HL-60/S4 (cell line): ENCODE data around the gene PQBP1.
"Not testable (repeated sequence)": the region's sequence is repeated elsewhere in the genome, so short reads cannot be mapped to it uniquely, and the experiment has no call there.

Experiments
- in situ Hi-C: fragments of 300-500 bp; cut with MboI; formaldehyde crosslinking; loops from 2 replicates; pipeline ENCODE4 v1.14.3; 2022; ENCODE audit warnings: low sequenced_read_pairs

Gene PQBP1, protein sequence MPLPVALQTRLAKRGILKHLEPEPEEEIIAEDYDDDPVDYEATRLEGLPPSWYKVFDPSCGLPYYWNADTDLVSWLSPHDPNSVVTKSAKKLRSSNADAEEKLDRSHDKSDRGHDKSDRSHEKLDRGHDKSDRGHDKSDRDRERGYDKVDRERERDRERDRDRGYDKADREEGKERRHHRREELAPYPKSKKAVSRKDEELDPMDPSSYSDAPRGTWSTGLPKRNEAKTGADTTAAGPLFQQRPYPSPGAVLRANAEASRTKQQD

DNA sequence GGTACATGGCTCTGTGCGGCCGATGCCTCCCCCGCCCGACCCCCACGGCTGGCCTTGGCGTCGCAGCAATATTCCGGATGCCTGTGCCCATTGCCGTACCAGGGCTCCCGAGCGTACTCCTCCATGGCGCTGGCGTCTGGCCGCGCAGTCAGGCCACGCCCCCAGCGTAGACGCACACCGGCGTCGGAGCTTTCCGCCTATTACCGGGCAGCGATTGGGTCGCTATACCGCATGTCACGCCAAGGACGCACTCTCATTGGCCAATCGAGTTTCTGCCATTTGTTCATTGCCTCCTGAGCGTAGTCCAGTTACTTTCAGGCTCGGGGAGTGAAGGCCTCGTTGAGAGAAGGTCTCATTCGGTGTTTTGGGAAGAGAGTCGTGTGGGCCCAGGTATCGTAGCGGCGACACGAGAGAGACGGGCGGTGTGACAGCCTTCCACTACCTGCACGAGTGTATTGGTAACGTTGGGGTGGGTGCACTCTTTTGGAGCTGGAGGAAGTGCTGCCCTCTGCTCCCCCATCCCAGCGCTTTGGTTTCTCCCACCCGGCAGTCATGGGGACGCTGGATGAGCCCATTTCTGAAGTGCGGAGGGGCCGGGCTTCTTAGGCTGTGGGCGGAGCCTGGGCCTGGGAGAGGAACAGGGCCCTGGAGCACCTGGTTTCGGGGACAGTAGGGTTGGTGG is at the start of gene PQBP1, which contains the start of gene TIMM17B:
TSS of gene PQBP1 (plus strand) at position 306 of the 682 bp plus-strand sequence. CDS start 580 bp downstream, outside the sequence.
TSS of gene TIMM17B (minus strand) at position 144 of the 682 bp plus-strand sequence. CDS start at position 125, 19 bp downstream.
- in situ Hi-C loops: no loop called here

DNA sequence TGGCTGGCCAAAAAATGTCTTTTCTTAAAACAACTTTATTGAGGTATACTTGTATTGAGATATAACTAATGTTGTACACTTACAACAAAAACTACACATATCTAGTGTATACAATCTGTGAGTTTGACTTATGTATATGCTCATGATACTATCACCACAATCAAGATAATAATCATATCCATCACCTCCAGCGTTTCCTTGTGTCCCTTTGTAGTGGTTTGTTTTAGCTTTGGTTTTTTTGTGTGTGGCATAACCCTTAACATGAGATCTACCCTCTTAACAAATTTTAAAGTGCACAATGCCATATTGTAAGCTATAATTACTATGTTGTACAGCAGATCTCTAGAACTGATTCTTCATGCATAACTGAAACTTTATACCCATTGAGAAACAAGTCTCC is 48.9 kb upstream of the PQBP1 start:
- in situ Hi-C loops: no loop called here

DNA sequence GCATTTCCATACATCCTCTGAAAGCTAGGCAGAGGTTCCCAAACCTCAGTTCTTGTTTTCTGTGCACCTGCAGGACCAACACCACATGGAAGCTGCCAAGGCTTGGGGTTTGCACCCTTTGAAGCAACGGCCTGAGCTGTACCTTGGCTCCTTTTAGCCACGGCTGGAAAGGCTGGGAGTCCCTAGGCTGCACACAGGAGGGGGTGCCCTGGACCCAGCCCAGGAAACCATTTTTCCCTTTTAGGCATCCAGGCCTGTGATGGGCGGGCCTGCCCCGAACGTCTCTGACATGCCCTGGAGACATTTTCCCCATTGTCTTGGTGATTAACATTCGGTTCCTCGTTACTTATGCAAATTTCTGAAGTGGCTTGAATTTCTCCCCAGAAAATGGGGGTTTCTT is 44.9 kb upstream of the PQBP1 start:
- in situ Hi-C loops: no loop called here

DNA sequence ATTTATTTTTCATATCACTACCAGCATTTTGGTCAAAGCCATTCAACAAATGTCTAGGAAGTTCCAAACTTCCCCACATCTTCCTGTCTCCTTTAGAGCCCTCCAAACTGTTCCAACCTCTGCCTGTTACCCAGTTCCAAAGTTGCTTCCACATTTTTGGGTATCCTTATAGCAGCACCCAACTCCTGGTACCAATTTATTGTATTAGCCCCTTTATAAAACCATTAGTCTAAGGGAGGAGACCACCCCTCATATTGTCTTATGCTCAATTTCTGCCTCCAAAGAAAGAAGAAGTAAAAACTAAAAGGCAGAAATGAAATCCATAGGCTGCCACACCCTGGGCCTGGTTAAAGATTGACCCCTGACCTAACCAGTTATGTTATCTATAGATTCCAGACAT is 44.2 kb upstream of the PQBP1 start:
- in situ Hi-C loops: not testable (repeated sequence)

DNA sequence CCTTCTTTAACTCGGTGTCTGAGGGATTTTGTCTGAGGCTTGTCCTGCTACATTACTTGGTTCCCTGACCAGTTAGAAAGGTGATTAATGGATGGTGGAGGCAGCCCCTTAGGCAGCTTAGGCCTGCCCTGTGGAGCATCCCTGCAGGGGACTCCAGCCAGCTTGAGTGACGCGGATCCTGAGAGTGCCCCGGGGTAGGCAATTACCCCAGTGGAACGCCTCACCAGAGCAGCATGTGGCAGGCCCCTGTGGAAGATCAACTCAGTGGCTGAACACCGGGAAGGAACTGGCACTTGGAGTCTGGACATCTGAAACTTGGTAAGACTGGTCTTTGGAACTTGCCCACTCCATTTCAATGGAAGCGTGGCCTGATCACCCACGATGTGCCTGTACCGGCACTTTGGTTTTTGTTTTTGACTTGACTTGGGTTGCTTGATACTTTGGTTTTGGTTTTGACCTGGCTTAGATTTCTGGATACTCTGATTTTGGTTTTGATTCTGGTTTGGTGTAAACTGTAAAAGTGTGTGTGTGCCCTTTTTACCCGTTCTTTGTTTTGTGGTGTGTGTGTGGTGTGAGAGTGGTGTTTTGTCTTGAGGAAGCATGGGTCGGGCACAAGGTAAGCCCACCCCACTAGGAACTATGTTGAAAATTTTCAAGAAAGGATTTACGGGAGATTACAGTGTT is 43.5 kb upstream of the PQBP1 start:
- in situ Hi-C loops: not testable (repeated sequence)

DNA sequence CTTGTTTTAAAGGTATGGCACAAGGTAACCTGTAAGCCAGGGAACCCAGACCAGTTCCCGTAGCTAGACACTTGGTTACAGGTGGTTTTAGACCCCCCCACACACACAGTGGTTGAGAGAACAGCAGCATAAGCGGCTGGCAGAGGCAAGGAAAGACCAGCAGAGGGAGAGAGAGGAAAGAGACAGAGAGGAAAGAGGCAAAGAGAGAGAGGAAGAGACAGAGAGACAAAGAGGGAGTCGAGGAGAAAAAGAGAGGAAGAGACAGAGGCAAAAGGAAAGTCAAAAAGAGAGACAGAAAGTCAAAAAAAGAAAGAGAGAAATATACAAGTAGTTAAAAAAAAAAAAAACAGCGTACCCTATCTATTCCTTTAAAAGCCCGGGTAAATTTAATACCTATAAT is 42.8 kb upstream of the PQBP1 start:
- in situ Hi-C loops: no loop called here

DNA sequence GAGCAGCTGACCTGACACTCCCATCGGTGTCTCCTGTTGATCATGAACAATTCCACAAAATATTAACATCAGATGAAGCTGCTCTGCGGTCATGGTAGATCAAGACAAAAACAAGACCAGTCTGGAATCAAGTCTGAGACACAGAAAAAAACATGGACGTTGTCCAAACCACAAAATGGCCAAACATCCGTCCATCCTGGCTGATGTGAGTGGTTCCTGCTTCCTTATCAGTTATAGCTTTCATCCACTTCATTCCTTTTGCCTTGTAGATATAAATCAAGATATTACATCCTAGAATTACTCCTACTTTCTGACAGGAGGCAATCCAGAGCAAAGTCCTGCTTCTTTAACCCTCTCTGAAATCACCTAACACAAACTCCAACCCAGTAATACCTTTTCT is 33.5 kb upstream of the PQBP1 start:
- in situ Hi-C loops: no loop called here

DNA sequence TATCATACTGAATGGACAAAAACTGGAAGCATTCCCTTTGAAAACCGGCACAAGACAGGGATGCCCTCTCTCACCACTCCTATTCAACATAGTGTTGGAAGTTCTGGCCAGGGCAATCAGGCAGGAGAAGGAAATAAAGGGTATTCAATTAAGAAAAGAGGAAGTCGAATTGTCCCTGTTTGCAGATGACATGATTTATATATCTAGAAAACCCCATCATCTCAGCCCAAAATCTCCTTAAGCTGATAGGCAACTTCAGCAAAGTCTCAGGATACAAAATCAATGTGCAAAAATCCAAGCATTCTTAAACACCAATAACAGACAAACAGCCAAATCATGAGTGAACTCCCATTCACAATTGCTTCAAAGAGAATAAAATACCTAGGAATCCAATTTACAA is 25.7 kb upstream of the PQBP1 start:
- in situ Hi-C loops: not testable (repeated sequence)

DNA sequence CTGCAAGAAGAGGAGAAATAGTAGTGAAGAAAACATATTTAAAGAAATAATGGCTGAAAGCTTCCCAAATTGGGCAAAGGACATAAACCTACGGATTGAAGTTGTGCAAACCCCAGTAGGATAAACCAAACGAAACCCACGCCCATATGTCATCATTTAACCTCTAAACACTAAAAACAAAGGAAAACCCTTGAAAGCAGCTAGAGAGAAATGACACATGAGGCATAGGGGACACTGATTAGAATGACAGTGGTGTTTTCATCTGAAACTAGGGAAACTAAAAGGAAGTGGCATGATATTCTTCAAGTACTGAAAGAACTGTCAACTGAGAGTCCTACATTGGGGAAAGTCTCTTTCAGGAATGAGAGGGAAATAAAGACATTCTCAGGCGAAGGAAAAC is 20.8 kb upstream of the PQBP1 start:
- in situ Hi-C loops: not testable (repeated sequence)

DNA sequence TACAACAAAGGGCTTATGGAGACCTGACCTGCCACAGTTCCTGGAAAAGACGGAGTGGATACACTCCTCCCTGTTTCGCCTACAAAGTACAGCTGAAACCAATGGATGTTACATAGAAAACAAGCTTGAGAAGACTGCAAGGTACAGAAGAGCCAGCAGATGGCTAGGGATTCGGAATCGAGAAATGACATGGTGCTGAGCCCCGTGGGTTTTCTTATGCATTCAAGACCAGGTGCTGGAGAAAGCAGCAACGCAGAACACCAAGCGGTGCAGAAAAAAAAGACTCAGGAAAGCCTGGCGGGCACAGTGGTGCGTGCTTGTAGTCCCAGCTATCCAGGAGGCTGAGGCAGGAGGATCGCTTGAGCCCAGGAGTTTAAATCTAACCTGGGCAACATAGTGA is 14.0 kb upstream of the PQBP1 start:
- in situ Hi-C loops: no loop called here

DNA sequence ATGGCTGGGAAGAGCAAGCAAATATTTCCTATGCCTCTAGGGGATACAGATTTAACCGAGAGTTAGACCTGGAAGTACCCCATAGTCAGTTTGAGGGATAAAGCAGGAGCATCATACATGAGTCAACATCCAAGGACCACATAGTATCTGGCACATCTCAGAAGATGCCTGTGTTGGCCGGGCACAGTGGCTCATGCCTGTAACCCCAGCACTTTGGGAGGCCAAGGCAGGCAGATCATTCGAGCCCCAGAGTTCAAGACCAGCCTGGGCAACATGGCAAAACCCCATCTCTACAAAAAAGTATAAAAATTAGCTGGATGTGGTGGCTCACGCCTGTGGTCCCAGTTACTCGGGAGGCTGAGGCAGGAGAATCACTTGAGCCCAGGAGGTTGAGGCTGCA is 11.1 kb upstream of the PQBP1 start:
- in situ Hi-C loops: not testable (repeated sequence)

DNA sequence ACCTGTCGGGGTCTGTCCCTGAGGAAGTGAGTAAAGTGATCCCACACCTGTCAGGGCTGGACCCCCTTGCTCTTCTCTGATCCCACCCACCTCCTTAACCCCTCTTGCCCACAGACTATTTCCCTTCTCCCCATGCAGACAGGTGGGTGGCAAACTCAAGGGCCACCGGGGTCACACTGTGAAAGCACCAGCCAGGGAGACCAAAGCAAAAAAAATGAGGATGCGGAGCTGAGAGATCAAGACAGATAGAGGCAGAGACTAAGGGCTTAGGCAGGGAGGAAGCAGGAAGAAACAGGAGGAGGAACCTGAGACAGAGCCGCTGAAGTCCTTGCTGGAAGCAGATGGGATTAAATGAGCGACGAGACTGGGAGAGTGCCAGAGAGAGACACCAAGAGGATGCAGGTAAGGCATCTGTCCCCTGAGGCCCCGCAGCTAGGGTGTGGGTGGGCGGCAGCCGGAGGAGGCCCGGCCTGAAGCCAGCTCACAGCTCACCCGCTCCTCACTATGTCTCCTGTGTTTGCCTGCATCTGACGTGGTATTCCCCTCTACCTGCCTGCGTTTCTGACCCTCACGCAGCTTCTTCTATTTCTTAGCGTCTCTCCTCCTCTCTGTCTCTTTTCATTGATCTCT is 7.3 kb upstream of the PQBP1 start:
- in situ Hi-C loops: no loop called here

DNA sequence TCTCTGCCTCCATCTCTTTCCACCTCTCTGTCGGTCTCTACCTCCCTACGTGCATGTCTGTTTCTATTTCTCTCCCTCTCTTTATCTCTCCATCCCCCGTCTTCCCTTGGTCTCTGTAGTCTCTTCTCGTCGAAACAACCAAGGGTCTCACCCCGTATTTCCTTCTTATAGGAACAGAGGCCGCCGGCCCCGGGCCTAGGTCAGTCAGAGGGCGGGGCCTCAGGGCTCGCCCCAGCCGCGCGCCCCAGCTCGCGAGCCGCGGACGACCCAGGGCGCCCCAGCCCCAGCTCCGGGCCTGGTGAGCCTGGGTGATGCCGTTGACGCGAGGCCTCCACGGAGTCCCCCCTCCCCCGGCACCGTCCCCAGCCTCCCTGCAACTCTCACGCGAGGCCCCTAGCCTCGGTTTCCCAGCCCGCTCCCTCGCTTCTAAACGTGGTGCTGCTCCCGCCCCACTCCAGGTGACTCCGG is 6.8 kb upstream of the PQBP1 start:
- in situ Hi-C loops: no loop called here

DNA sequence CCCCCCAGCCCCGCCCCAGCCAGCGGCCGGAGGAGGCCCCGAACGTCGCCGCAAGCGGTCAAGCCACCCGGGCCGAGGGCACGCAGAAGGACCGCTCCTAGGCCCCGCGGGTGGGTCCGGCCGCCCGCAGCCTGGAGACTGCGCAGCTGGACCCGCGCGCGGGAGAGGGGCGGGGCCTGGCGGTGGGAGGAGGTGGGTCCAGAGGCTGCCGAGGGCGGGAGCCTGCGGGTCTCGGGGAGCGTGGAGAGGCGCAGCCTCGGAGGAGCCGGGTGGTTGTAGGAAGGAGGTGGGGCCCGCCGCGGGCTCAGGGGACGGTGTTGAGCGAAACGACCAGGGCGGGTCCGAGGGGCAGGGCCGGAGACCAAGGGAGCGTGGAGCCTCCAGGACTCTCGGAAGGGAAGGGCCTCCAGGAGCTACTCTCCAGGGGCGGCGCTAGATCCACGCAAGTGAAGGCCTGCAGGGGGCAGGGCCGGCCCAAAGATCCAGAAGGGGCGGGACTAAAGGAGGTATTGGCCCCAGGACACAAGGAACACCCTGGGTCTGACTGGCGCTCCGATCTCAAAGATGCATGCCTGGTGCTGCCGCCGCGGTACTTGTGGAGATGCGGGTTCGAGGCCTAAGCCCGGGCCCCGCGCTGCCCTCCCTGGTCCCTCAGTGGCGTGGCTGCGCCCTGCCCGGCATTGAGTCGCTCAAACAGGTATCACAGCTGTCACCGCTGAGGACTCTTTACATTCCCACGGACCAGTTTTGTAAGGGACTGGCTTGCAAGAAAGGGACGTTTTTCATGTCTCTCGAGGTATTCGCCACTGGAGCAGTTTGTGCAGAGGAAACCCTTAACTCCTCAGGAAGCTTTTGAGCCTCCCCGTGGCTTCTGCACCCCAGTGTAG is 6.1 kb upstream of the PQBP1 start:
- in situ Hi-C loops: no loop called here

DNA sequence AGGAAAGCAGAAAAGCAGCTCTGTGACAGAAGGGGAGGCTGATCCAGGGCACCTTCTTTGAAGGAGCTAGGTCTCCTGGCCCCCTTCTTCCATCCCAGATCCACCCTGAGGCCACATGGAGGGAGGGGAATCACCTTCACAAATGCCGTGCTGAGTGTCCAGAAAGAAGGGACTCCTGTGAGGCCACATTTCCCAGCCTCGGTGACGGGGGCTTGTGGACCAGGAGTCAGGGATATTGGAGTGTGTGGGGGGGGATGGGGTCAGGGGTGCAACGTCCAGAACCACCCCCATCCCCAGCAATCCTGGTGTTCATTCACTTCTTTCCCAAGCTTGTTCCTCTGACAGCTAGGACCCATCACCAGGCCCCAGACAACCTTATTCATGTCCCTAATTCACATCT is 4.8 kb upstream of the PQBP1 start:
- in situ Hi-C loops: no loop called here

DNA sequence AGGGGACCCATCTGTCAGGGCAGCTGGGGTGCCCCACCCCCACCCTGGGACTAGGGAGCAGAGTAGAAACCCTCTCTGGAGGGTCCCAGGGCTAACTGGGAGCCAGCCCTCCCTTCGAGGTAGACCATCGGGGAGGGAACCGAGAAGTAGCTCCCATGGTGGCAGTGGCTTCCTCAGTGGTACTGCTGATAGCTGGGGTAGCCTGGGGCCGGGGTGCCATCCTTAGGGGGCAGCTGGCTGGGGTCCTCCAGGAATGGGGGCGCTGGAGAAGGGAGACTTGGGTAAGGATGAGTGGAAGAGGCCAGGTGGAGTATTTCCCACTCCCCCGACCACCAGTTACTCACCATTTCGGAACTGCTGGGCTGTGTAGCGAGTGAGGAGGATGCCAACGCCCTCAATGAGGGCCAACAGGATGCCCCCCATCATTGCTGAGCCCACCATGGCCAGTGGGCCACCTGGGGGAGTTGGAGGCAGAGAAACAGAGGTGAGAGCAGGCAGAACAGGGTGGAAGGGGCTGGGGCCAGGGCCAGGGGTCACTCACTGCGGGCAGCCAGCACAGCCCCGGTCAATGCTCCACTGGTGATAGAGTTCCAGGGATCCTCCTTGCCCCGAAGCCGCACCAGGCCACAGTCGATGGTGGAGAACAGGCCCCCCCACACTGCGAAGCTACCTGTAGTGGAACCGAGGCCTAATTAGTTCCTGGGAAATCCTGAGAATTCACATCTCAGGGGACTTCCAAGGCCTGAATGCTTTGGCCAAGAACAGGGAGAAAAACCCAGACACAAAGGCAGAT is 4.0 kb upstream of the PQBP1 start:
- in situ Hi-C loops: no loop called here

DNA sequence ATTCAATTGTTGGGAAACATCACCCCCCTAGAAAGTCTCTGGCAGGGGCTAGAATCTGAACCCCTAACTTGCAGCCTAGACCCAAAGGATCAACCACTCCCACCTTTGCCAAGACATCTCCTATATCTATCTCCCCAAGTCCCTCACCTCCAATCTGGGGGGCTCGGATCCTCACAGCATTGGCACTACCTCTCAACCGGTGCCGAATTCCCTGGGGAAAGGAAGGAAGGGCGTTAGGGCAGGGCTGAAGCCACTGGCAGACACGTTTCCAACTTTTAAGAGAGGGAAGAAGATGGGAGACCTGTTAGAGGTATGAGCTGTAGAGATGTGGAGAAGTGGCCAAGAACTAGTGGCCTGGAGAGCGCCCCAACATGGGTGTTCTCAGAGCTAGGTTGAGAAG is 2.8 kb upstream of the PQBP1 start:
- in situ Hi-C loops: no loop called here

DNA sequence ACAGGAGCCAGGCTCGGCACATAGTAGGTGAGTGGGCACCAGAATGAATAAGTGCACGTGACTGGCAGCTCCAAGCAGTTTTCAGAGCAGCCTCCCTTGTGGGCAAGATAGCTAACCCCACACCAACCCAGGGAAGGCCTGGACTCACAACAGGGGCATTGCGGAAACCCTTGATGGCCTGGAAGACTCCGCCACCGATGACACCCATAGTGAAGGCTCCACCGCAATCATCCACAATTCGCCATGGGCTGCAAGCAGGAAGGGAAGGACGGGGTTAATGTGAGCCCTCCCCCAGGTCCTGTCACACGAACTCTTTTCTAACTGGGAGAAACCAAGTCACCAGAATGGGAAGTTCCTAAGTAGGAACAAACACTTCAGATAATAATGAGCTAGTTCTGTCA is 1.1 kb upstream of the PQBP1 start:
- in situ Hi-C loops: no loop called here

DNA sequence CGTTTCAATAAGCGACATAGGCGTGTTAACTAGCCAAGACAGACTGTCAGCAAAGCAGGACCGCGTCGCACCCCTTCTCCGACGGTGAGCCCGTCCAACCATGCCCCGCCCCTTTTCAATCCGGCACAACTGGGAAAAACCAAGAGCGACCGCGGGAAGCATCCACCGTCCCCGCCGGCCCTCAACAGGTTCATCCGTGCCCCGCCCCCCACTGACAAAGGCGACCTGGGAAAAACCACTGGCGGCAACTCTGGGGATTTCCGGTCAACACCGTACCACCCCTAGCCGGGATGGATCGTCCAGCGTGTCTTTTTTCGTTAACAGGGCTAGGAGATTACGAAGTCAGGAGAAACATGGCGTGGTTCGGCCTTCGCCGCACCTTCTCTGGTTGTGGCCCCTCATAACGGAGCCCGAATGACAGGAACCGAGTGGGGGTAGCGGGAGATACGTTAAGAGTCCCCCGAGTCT is 539 bp upstream of the PQBP1 start:
- in situ Hi-C loops: no loop called here

DNA sequence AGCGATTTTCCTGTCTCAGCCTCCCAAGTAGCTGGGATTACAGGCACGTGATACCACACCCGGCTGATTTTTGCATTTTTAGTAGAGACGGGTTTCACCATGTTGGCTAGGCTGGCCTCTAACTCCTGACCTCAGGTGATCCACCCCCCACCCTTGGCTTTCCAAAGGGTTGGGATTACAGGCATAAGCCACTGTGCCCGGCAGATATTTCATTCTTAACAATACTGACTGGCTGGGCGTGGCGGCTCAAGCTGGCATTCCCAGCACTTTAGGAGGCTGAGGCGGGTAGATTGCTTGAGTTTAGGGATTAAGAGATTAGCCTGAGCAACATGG is 1.3 kb downstream of the PQBP1 start:
- in situ Hi-C loops: no loop called here
